Neural crest cell (in vitro differentiated cells): ENCODE measurements around the gene RUNX2. TPM values are rescaled to one million over a fixed set of nuclear protein-coding genes. Genes with fewer than 3 reads are reported as not detected.
"Not testable (repeated sequence)": the region's sequence is repeated elsewhere in the genome, so short reads cannot be mapped to it uniquely, and the experiment has no call there.

Source experiments
- DNase-seq: peaks from one replicate; pipeline ENCODE4 v3.0.0; 2021; ENCODE audit warnings: low read depth, mixed read lengths, low spot score
- H3K27ac Mint-ChIP-seq: one replicate; pipeline ENCODE4 v1.8.0; 2021; ENCODE audit warnings: mild to moderate bottlenecking, mixed read lengths; ENCODE audit not compliant: unreplicated experiment
- H3K27me3 Mint-ChIP-seq: 2 replicates; pipeline ENCODE4 v1.8.0; 2021; ENCODE audit warnings: low read depth, mild to moderate bottlenecking, mixed read lengths
- H3K36me3 Mint-ChIP-seq: 2 replicates; pipeline ENCODE4 v1.8.0; 2021; ENCODE audit warnings: low read depth, mild to moderate bottlenecking, mixed read lengths
- H3K4me1 Mint-ChIP-seq: 2 replicates; pipeline ENCODE4 v1.8.0; 2021; ENCODE audit warnings: mixed read lengths
- H3K4me3 Mint-ChIP-seq: one replicate; pipeline ENCODE4 v1.8.0; 2021; ENCODE audit warnings: mild to moderate bottlenecking, mixed read lengths
- H3K9me3 Mint-ChIP-seq: 2 replicates; pipeline ENCODE4 v1.8.0; 2021; ENCODE audit warnings: mixed read lengths
- total RNA-seq: library from RNA; stranded (reverse); gene quantifications from 2 replicates; pipeline ENCODE4 v1.2.1, GENCODE V29; 2021
- TF ChIP-seq, protein P1 (sequence below): fragments of 200-600 bp; sonication (generic); conservative IDR thresholded peaks from 2 replicates; pipeline ENCODE4 v1.5.0; 2021; ENCODE audit warnings: antibody characterized with exemption, mild to moderate bottlenecking

Gene RUNX2
- total RNA-seq, 1 donor from 2014 or later = 0.16 TPM

DNA sequence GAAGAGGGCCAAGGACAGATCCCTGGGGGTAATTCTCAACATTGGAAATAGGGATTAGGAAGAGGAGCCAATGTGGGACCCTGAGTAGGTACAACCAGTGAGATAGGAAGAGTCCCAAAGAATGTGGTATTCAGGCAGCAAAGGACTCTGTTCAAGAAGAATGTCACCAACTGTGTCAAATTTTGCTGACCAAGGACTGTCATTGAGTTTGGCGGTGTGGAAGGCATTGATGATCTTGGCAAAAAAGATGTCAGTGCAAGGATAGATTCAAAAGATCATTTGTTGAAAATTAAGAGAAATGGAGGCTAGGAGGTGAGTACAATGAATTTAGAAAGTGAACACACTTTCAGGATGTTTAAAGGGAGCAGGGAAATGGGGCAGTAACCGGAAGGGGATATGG is 132.0 kb downstream of the RUNX2 start:
- DNase-seq = no peak
- Mint-ChIP-seq H3K4me3 (no peak overlapping the region), H3K27ac (no peak overlapping the region), H3K36me3 (no peaks in the 10 kb centered on the region), H3K9me3 (no peaks in the 10 kb centered on the region), H3K27me3 (no peaks in the 10 kb centered on the region), H3K4me1 (no peaks in the 10 kb centered on the region)
- TF ChIP-seq, protein P1, sequence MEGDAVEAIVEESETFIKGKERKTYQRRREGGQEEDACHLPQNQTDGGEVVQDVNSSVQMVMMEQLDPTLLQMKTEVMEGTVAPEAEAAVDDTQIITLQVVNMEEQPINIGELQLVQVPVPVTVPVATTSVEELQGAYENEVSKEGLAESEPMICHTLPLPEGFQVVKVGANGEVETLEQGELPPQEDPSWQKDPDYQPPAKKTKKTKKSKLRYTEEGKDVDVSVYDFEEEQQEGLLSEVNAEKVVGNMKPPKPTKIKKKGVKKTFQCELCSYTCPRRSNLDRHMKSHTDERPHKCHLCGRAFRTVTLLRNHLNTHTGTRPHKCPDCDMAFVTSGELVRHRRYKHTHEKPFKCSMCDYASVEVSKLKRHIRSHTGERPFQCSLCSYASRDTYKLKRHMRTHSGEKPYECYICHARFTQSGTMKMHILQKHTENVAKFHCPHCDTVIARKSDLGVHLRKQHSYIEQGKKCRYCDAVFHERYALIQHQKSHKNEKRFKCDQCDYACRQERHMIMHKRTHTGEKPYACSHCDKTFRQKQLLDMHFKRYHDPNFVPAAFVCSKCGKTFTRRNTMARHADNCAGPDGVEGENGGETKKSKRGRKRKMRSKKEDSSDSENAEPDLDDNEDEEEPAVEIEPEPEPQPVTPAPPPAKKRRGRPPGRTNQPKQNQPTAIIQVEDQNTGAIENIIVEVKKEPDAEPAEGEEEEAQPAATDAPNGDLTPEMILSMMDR = no peak

DNA sequence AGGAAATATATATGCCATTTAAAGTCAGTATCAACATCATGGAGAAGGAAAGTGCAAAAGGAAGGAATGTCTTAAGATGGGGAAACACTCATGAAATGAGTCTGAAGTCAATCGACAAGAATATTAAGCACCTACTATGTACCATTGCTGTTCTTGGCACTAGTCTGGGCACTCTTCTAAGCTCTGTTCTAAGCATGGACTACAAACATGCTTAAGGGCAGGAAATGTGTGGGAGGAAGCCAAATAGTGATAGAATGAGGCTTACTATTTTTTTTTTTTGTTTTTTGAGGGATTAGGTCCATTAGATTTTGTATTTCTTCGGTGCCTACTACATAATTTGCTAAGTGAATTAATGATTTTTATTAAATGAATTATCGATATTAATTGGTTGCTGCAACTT is 133.4 kb downstream of the RUNX2 start:
- no peaks in the 10 kb centered on the region for H3K9me3 Mint-ChIP-seq
- no peaks in the 10 kb centered on the region for H3K36me3 Mint-ChIP-seq
- H3K4me1 Mint-ChIP-seq = no peaks in the 10 kb centered on the region
- DNase-seq = no peak
- no peaks in the 10 kb centered on the region for H3K27me3 Mint-ChIP-seq
- H3K27ac Mint-ChIP-seq = no peak overlapping the region
- TF ChIP-seq, protein P1 = no peak
- H3K4me3 Mint-ChIP-seq = no peak overlapping the region

DNA sequence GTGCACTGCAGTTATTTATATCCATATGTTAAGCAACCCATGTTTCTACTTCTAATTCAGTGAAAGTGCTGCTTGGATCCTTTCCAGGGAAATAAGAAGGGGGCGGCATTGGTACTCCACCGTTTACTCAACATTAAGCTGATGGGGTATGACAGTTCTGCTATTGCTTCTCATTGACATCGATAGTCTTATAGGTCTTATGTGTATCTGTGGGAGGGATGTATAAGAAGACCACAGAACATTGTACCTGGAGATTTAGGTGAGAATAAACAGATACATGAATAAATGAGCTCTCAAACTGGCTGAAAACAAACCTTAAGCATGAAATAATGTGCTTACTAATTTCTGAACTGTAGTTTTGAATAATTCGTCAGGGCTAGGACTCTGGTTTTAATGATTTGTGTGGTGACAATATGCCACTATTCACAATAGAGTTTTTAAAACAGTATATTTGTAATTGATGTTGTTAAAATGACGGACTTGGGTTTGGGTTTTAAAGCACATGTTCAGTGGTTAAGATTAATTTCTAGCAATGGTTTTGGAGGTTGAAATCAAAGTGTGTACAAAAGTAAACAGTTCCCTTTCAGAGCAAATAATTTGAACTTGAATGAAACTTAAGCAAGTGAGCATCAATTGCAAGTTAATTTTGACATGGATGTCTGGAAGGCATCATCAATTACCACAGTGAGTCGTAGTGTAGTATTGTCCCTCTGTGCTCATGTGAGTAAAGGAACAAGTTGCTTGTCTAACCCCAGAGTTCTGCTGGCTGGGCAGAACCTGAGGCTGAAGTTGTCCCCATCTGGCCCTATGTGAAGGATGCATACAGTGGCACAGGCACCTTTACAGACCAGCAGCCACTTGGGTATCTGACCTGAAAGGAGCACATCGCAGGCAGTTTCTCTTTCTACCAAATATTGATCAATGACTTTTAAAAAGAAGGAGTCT is 134.3 kb downstream of the RUNX2 start:
- no peaks in the 10 kb centered on the region for H3K4me1 Mint-ChIP-seq
- H3K4me3 Mint-ChIP-seq = no peak overlapping the region
- DNase-seq = no peak
- no peaks in the 10 kb centered on the region for H3K27me3 Mint-ChIP-seq
- TF ChIP-seq, protein P1 = no peak
- no peak overlapping the region for H3K27ac Mint-ChIP-seq
- no peaks in the 10 kb centered on the region for H3K9me3 Mint-ChIP-seq
- no peaks in the 10 kb centered on the region for H3K36me3 Mint-ChIP-seq

DNA sequence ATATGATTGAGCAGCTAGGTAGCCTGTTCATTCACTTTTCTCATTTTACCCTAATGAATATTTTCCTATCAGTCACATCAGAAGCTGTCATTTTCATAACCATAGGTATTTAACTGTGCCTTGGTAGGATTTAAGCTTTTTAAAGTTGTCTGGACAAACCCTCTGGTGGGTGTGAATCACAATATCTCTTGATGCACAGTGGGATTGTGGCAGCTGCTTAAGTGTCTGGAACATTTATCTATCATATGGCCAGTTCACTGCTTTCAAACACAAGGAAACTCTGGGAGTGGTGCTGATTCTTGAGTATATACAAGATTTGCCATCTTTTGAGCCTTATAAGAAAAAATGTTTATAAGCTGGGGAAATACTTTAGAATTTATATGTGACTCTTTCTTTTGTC is 136.6 kb downstream of the RUNX2 start:
- Mint-ChIP-seq H3K4me1 (no peaks in the 10 kb centered on the region), H3K36me3 (no peaks in the 10 kb centered on the region), H3K27ac (no peak overlapping the region), H3K9me3 (no peaks in the 10 kb centered on the region), H3K4me3 (no peak overlapping the region), H3K27me3 (no peaks in the 10 kb centered on the region)
- TF ChIP-seq, protein P1 = no peak
- no peak for DNase-seq

DNA sequence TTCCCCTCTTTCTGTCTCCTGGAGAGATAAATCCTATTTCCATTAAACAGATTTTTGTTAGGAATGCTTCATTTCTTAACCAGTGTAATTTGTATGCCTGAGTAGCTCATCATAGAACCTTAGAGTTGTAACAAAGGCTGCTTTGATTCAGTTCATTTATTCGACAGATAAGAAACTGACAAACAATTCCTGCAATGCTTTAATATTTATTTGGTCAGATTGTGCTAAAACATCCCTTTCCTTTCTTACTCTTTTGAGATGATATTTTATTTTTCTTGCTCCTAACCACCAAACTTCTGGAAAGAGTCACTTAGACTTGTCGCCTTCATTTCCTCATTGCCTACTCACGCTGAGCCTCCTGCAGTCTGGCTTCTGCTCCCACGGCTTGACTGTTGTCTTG is 138.6 kb downstream of the RUNX2 start:
- H3K4me3 Mint-ChIP-seq = no peak overlapping the region
- H3K4me1 Mint-ChIP-seq = no peaks in the 10 kb centered on the region
- no peaks in the 10 kb centered on the region for H3K27me3 Mint-ChIP-seq
- no peak for DNase-seq
- no peaks in the 10 kb centered on the region for H3K36me3 Mint-ChIP-seq
- TF ChIP-seq, protein P1 = no peak
- H3K27ac Mint-ChIP-seq = no peak overlapping the region
- H3K9me3 Mint-ChIP-seq = no peaks in the 10 kb centered on the region

DNA sequence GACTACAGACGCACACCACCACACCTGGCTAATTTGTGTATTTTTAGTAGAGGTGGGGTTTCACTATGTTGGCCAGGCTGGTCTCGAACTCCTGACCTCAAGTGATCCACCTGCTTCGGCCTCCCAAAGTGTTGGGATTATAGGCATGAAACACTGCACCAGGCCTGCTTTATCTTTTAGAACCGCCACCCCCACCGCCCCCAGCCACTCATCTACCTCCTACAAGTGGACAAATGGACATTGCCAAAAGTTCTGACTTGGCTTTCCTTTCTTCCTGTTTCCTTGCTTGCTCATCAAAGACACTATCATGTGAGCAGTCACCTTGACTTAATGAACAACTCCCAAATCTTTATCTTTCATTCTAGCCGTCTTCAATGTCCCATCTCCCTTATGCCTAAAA is 139.3 kb downstream of the RUNX2 start:
- H3K4me1 Mint-ChIP-seq, H3K27me3 Mint-ChIP-seq, H3K4me3 Mint-ChIP-seq, H3K27ac Mint-ChIP-seq, H3K9me3 Mint-ChIP-seq, DNase-seq, H3K36me3 Mint-ChIP-seq: not testable (repeated sequence)
